ENCODE measurements around the gene LMF1.

The LMF1 gene

DNA sequence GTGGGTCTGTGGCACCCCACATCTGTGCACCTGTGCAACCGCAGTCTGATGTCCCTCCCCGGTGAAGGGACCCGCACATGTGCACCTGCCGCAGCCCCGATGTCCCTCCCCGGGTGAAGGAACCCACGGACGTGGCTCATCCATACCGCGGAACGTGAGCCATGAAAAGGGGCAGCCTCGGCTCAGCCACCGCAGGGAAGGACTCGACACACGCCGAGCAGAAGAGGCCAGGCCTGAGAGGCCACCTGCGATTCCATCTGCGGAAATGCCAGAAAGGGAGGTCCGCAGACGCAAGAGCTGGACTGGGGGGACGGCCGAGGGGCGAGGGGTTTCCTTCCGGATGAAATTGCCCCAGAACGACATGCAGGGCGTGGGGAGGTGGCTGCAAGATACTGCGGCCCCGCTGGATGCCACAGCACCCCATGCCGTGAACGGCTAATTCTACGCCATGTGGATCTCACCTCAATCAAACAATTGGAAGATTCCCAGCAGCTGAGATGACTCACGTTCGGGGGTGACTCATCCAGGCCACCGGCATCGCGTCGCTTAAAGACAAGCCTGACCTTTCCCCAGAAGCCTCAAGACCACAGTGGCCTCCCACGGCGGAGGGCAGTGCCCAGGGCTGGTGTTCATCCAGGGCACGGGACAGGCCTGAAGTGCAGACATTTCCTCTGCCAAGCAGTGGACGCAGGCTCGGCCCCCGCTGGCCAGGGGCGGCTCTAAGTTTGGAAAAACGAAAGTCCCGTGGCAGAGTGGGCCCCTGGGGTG lies 31.8 kb upstream of the LMF1 start:
- no peak for DNase-seq

DNA sequence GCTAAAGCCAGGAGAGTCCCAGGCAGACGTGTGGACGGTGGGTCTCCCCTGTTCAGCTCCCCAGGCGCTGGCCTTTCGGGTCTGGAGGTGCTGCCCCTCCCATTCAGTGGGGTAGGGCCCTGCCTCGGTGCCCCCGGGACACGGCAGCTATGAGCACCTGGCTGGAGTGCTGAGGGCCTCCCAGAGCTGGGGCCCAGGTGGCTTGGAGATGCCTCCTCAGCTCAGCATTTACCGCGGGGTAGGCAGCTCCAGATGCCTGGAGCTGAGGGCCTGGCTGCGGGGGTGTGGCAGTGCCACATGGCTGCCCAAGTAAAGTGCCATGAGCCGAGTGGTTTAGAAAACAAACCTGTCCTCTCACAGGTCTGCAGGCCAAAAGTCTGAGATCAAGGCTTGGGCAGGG lies 30.3 kb upstream of the LMF1 start:
- DNase-seq, result no peak

DNA sequence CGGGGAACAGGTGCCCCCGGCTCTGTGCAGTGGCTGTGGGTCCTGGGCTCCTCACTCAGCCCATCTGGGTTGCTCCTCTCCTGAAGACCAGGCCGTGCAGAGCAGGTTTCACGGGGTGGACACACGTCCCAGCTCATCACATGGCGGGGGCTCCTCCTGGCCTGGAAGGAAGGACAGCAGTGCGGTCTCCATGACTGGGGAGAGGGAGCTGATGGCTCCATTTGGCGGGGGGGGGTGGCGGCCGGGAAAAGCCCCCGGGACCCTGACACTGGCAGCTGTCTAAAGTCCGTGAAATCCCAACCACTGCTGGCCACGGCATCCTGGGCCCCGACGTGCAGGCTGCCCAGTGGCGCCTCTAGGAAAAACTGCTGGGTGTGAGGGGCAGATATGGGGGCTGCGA lies 29.8 kb upstream of the LMF1 start:
- DNase-seq, result no peak

DNA sequence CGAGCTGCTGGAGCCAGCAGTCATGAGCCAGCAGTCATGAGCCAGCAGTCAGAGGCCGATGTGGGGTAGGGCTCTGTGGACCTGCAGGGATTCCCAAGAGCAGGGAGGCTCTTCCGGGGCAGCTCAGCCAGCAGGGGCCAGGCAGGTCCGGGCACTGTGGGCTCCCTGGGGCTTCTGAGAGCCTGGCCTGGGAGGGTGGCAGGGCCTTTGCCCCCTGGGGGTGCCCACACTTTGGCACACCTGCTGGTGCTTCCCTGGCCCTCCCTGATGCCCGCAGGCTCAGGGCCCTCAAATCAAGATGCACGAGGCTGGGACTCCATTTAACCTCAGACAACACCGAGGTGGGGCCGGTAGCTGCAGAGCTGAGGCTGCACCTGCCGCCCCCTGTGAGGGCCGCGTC lies 28.9 kb upstream of the LMF1 start:
- no peak for DNase-seq

DNA sequence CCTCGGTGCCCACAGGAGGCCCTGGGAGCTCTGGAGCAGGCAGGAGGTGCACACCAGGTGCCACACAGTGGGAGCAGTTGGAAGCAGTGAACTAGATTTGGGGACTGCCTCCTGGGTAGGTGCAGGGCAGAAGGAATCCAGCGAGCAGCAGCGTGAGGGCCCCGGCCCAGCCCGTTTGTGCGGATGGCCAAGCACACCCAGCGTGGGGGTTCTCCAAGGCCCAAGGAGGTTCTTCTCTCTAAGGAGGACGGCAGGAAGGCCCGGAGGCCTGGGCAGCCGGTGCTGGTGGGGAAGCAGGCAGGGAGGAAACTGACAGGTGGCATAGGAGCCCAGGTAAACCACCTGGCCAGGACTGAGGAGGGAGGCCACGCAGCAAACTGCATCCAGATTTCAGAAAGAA lies 27.8 kb upstream of the LMF1 start:
- no peak for DNase-seq

DNA sequence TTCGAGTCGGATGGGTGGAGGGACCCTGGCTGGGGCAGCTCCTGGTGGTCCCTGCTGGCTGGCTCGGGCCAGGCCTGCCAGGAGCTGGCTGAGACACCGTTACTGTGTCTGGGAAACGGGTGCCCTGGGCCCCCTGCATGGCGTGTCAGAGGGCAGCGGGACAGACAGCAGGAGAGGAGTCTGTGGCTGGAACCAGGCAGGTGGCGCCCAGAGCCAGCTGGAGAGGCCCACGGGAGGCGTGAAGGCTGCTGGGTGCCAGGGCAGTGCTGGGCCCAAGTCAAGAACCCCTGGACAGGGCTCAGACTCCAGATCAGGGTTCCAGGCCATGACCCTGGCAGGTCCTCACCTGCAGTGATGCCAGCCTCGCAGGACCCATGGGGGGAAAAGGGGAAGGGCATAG lies 27.4 kb upstream of the LMF1 start:
- no peak for DNase-seq

DNA sequence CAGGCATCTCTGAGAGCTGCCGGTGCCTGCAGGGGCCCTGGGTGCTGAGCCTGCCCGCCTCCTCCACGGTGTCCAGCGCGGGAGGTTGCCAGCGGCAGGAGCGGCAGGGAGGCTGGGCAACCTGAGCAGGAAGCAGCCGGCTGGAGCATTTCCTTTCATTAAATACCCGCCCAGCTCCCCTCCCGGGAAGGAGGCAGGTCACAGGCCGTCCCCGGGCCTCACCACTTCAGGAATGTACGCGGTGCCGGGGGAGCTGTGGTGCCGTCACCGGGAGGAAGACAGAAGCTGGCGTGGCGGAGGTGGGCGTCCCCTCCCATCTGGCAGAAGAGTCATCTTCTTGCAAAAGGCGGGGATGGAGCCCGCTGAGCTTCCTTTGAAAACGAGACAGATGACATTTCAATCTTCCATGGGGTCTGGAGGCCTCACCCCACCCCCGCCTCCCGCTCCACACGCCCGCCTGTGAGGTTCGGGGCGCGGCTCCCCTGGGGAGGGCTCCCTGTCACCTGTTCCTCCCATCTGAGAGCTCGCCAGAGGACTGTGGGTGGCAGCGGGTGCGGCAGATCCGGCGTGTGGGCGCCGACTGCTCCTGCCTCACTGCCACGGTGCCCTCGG lies 26.8 kb upstream of the LMF1 start:
- DNase-seq, result no peak

DNA sequence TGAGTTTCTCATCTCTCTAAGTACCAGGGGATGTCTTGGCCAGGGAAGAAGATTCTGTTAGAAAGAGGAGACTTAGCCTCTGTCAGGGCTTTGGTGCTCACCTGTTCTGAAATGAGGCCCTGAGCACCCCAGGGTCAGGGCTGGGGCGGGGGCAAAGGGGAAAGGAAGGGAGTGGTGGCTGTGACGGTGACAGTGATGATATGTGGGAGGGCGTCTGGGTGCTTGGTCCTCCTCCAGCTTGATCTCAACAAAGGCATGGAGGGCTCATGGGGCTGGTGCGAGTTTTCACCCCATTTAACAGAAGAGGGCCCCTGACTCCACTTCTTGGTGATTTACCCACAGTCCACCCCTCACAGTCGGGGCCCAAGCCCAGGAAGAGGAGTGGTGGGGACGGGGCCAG lies 25.9 kb upstream of the LMF1 start:
- DNase-seq, result no peak

DNA sequence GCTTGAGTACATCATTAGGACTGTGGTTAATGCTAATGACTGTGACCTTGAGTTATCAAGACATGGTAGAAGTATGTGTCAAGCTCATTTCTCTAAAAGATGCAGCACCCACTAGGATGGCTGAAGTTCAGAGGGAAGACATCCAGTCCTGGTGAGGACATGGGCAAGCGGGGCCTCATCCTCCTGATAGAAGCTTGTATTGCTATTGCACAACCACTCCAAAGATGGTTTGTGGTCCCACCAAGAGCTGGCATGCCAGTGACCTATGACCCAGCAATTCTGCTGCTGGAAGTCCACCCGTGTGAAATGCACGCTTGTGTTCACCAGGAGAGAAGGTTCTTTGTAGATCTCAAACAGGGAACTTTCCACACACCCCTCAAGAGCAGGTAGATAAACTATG lies 25.0 kb upstream of the LMF1 start:
- no peak for DNase-seq

DNA sequence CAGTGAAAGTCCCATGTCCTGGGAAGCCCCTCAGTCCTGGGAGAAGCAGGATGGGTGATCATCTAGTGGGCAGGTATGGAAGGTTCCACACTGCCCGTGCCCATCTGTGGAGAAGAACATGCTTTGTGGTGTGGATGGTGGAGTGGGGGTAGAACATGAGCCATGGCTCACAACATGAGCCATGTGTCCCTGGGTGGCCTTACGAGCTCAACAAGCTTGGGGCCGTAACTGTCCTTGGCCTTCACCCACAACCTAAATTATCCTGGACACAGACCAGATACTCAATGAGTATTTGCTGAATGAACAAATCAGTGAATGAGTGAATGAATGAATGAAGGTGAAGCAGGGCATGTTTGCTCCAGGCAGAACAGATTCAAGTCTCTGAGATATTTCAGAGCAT lies 24.3 kb upstream of the LMF1 start:
- no peak for DNase-seq

DNA sequence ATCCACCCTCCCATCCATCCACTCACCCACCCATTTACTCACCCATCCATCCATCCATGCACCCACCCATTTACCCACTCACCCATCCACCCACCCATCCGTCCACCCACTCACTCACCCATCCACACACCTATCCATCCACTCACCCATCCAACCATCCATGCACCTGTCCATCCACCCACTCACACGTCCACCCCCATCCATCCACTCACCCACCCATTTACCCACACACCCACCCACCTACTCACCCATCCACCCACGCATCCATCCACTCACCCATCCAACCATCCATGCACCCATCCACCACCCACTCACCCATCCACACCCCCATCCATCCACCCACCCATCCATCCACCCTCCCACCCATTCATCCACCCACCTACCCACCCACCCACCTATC lies 22.9 kb upstream of the LMF1 start:
- no peak for DNase-seq

DNA sequence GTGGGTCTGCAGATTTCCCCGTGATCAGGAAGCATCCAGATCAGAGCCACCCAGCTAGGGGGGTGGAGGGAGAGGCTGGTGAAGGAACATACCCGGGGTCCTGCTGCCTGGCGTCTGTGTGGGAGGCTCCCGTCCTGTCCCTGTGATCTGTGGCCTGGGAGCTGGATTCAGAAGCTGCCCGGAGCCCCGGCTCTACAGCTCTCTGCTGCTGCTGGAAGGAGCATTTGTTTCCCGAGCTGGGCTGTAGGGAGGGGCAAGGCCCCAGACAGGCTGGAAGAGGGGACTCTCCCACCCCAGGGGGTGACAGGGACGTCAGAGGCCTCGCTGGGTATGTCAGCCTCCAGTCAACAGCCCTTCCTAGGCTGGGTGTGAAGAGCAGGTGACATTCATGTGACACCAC lies 21.0 kb upstream of the LMF1 start:
- DNase-seq, result no peak

DNA sequence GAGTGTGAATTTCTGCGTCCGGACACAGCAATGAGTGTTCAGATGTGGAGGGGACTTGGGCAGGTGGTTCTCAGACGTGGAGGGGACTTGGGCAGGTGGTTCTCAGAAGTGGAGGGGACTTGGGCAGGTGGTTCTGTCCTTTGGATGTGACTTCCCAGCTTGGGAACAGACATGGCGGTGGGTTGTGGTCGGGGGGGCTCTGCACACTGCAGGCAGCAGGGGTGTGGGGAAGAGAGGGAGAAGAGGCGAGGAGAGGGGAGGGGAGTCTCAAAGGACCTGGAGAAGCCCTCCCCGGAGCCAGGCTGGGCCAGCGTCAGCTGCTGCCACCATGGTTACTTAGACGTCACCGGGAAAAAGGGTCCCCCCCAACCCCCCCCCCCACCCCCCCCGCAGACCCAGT lies 20.6 kb upstream of the LMF1 start:
- no peak for DNase-seq

DNA sequence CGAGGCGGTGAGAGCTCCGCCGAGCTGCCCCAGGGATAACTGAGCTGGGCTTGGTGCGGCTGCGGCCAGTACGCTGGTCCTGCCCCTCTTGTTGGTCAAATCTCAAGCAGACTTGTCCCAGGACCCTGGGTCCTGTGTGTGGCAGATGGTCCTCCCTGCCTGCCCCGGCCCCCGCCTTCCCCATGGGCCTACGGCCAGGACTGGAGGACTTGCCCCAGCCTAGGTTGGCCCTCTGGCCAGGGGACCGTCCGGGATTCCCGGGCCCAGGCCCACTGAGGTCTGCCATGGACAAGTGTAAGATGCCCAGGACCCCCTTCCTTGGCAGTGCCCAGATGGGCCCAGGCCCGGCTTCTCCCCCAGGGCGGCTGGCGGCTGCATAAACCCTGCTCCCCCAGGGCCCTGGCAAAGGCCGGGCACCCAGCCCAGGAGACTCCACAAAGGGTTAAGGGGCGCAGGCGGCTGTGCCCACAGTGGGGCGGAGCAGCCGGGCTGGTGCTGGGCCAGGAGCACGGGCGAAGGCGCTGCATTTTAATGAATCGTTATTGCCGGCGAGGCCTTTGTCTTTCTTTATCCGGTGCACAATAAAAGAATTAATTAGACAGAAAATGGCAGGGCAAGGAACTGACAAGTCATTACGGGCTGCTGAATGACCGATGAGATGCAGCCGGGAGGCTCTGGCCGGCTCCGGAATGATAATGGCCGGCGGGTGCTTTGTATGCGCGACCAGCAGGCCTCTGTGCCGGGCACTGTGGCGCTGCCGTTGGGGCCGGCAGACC lies 19.9 kb upstream of the LMF1 start:
- no peak for DNase-seq

DNA sequence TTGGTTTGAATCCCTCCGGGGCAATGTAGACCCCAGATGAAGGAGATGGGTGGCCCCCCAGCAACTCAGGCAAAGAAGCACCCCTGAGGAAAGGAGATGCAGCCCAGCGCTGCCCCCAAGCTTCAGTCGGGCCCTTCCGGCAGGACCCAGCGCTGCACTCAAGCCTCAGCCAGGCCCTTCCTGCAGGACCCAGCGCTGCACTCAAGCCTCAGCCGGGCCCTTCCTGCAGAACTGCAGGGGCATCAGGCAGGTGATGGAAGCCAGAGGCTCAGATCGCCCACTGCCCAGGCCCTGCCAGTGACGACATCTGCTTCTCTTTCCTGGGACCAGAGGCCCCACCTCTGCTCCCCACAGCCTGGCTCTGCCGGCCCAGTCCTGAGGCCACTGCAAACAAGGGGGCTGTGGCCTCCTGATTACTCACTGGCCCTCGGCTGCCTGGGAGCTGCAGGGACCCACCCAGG lies 18.6 kb upstream of the LMF1 start:
- DNase-seq, result no peak

DNA sequence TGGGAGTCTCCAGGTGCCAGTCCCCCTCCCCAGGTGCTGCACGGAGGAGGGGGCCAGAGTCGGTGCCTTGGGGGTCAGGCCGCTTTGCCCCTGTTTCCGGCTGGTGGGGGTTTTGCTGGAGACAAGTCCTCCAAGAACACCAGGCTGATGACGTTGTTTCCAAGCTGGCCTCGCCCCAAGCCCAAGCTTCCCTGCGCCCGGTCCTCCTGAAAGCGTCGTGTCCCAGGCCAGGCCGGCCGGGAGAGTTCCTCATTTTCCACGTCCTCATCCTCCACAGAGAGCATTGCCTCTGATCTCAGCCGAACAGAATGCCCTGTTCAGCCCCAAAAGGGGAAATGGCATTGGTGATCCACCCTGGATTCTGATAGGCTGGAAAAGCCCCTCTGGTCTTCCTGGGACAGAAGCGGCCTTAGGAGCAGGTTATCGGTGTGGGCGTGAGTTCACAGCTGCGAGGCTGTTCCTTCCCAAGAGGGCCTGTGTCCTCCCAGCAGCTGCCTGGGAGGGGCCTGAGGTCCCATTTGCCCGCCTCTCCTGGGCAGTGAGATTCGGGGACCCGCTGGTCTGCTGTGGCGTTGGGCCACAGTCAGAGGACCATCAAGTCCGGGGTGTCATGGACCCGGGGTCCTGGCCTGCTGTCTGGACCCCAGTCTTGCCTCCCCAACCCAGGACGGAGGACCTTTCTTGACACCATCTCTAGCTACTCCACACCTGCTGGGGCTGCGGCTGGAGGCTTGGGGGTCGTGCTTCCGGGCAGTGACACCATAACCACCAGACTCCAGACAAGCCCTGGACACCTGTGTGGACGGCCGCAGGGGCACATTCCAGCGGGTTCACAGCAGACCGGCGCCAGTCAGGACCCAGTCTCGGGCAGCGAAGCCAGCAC lies 17.9 kb upstream of the LMF1 start:
- DNase-seq, result no peak

DNA sequence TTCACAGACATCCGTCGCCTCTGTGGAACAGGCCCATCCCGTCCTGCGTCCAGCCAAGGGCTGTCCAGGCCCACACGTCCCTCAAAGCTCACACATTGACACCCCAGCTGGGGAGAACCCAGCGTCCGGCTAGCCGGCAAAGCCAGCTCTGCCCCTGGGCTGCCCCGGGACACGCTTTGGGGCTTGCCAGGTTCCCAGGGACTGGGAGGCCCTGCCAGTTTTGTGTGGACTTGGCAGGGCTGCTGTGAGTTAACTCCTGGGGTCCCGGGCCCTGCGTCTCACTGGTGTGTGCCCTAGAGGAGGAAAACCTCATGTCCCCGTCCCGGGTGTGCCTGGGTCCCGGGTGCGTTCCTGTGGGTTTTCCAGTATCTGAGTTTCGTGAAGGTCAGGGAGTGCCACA lies 17.1 kb upstream of the LMF1 start:
- DNase-seq, result no peak

DNA sequence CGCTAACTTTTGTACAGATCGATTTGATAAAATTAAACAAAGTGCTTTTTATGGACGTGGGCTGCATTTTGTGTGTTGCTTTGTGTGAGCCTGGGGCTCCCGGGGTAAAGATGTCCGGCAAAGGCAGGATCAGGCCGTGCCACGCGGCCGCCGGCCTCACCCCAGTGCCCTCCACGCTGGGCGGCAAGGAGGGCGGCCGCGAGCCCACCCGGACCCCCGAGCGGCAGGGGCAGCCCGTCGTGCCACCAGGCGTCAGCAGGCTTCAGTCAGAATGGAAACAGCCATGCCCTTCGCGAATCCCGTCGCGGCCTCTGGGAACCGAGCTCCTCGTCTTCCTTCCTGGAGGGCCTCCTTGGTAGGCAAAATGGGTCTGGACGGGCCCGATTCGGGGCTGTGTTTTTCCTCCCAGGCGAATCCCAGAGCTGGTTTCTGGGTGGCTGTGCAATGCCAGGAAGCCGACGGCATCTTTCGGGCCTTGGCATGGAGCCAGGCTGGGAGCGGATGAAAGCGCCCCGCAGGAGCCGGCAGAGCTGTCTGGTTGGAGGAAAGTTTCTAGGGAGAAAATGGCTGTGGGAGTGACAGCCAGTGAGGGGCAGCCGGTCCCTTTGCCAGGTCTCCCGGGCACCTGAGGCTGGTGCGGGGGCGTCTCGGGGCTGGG lies 16.3 kb upstream of the LMF1 start:
- no peak for DNase-seq

DNA sequence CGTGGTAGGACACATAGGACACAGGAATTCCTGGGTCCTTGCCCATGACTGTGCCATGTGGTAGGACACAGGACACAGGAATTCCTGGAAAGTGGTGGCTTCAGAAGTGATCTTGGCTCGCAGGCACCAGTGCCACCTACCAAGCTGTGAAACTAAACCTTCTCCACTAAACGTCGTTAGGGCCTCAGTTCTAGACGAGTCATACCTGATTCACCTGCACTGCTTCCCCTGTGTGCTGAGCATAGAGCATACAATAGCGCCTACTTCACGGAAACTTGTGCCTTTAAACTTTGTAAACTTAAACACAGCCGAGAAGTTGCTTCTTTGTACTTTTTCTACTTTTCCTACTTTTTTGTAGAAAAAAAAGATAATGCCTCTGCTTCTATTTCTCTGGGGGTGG lies 15.6 kb upstream of the LMF1 start:
- DNase-seq, result no peak

DNA sequence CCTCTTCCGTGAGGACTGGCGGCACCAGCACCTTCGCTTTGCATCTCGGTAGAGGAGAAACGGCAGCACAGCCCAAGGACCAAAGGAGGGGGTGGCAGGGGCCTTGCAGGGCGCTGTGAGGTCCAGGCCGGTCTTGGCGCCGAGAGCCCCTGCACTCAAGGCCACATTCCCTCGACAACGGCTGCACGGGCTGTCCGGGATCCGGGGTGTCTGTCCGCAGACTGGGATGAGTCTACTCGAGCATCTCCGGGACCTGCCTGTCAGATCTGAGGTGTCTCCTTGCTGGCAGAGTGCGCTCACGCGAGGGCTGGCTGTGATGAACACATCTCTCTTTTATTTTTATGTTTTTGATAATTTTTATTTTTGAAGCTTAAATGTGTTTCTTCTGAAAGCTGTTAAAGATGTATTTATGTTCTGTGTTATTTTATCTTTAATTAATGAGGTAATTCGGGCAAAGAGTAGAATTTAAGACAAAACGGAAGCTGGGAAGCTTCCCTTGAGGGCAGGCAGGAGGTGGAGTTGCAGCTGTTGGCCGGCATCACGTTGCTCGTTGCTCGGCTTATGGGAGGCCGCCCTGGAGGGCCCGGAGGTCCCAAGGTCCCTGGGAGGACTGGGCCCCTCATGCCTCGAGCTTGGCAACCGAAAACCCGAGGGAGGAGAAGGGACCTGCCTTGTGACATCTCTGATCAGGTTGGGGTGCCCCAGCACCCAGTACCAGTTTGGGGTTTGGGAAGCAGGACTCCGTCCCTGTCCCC lies 15.0 kb upstream of the LMF1 start:
- DNase-seq, result no peak

DNA sequence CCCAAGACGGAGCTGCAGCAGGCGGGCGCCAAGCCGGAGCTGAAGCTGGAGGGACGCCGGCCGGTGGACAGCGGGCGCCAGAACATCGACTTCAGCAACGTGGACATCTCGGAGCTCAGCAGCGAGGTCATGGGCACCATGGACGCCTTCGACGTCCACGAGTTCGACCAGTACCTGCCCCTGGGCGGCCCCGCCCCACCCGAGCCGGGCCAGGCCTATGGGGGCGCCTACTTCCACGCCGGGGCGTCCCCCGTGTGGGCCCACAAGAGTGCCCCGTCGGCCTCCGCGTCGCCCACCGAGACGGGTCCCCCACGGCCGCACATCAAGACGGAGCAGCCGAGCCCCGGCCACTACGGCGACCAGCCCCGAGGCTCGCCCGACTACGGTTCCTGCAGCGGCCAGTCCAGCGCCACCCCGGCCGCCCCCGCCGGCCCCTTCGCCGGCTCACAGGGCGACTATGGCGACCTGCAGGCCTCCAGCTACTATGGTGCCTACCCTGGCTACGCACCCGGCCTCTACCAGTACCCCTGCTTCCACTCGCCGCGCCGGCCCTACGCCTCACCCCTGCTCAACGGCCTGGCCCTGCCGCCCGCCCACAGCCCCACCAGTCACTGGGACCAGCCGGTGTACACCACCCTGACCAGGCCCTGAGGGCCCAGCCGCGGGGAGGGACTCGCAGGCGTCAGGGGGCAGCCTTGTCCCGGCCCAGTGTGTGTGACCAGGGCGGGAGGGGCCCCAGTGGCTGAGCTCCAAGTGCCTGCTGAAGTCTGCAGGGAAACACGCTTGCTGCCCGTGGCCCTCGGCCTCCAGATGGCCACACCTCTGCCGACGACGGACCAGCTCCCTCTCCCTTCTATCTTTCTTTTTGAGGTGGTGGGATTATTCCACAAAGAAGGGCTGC lies 14.2 kb upstream of the LMF1 start:
- DNase-seq, result no peak
